DOHH2 (cell line): ENCODE results near the gene ZCCHC9.
"Not testable (repeated sequence)": the region's sequence is repeated elsewhere in the genome, so short reads cannot be mapped to it uniquely, and the experiment has no call there.

ENCODE experiments used
- H3F3A ChIP-seq: fragments of 200-600 bp; sonication (generic), shearing (Covaris generic); 2 replicates; pipeline ENCODE4 v1.6.0; 2016; ENCODE audit warnings: antibody characterized with exemption, mild to moderate bottlenecking; ENCODE audit not compliant: control insufficient read depth, insufficient read depth
- H3K27ac ChIP-seq: fragments of 200-600 bp; sonication (generic); 2 replicates; pipeline ENCODE4 v1.5.1; 2014; ENCODE audit warnings: low read depth, mild to moderate bottlenecking, low read length, moderate library complexity
- H3K27me3 ChIP-seq: fragments of 200-600 bp; sonication (generic); 2 replicates; pipeline ENCODE4 v1.6.1; 2014; ENCODE audit warnings: mild to moderate bottlenecking, low read length, mixed read lengths; ENCODE audit not compliant: control insufficient read depth
- H3K36me3 ChIP-seq: fragments of 200-600 bp; sonication (generic); 2 replicates; pipeline ENCODE4 v1.6.1; 2014; ENCODE audit warnings: mild to moderate bottlenecking, low read length, moderate library complexity, mixed read lengths; ENCODE audit not compliant: control insufficient read depth
- H3K4me1 ChIP-seq: fragments of 200-600 bp; sonication (generic); 2 replicates; pipeline ENCODE4 v1.6.1; 2014; ENCODE audit warnings: mild to moderate bottlenecking, low read length, mixed read lengths; ENCODE audit not compliant: control insufficient read depth
- H3K4me2 ChIP-seq: fragments of 200-600 bp; sonication (generic); 2 replicates; pipeline ENCODE4 v1.6.0; 2014; ENCODE audit warnings: mild to moderate bottlenecking, low read length, moderate library complexity
- H3K4me3 ChIP-seq: fragments of 200-600 bp; sonication (generic); 2 replicates; pipeline ENCODE4 v1.5.1; 2014; ENCODE audit warnings: mild to moderate bottlenecking, low read length, mixed read lengths
- H3K79me2 ChIP-seq: fragments of 200-600 bp; sonication (generic); 2 replicates; pipeline ENCODE4 v1.6.1; 2014; ENCODE audit warnings: mild to moderate bottlenecking, low read length, mixed read lengths; ENCODE audit not compliant: control insufficient read depth
- H3K9me2 ChIP-seq: fragments of 200-600 bp; sonication (generic); replicated peaks from 2 replicates; pipeline ENCODE4 v1.6.1; 2014; ENCODE audit warnings: mild to moderate bottlenecking, low read length, mixed read lengths; ENCODE audit not compliant: control insufficient read depth
- H3K9me3 ChIP-seq: fragments of 200-600 bp; sonication (generic); 2 replicates; pipeline ENCODE4 v1.6.1; 2014; ENCODE audit warnings: antibody characterized with exemption, low read length, mixed read lengths; ENCODE audit not compliant: control insufficient read depth, insufficient read depth
- H4K20me1 ChIP-seq: fragments of 200-600 bp; sonication (generic); 2 replicates; pipeline ENCODE4 v1.6.0; 2014; ENCODE audit warnings: low read depth, mild to moderate bottlenecking, antibody characterized with exemption, low read length, moderate library complexity; ENCODE audit not compliant: control insufficient read depth, insufficient read depth
- EZH2phosphoT487 ChIP-seq: fragments of 200-600 bp; sonication (generic); IDR thresholded peaks from 2 replicates; pipeline ENCODE4 v1.6.1; 2017; ENCODE audit warnings: borderline replicate concordance, mild to moderate bottlenecking, antibody characterized with exemption, low read length, moderate library complexity, mixed read lengths
- TF ChIP-seq, protein P1 (sequence below): fragments of 200-600 bp; sonication (generic); IDR thresholded peaks from one replicate; pipeline ENCODE4 v1.5.1; 2014; ENCODE audit warnings: antibody characterized with exemption, mild to moderate bottlenecking, low read depth, low read length; ENCODE audit not compliant: poor library complexity, severe bottlenecking

ZCCHC9 gene

DNA sequence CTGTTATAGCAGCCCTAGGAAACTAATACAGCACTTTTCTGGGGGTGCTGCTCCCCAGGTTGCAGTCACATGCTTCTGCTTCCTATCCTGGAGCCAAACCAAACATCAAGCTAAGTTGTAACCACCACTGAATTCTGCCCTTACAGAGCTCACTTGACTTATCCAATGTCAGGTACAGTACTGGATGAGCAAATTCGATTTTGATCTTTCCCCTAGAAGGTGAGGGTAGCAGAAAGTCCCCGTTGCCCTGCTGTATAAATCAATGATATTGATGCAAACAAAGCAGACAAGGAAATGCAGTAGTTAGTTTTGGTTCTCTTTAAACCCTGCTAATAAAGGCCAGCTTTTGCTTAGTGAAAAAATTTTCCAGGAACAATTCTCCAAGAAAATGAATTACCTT is 36.4 kb downstream of the ZCCHC9 start:
- H3K79me2 ChIP-seq: no peaks in the 10 kb centered on the region
- no peaks in the 10 kb centered on the region for H3K36me3 ChIP-seq
- no peaks in the 10 kb centered on the region for H3K27me3 ChIP-seq
- no peak overlapping the region for H3K4me2 ChIP-seq
- H4K20me1 ChIP-seq: no peaks in the 10 kb centered on the region
- no peaks in the 10 kb centered on the region for H3K9me2 ChIP-seq
- no peak overlapping the region for H3K27ac ChIP-seq
- TF ChIP-seq EZH2phosphoT487: no peak
- TF ChIP-seq, protein P1, sequence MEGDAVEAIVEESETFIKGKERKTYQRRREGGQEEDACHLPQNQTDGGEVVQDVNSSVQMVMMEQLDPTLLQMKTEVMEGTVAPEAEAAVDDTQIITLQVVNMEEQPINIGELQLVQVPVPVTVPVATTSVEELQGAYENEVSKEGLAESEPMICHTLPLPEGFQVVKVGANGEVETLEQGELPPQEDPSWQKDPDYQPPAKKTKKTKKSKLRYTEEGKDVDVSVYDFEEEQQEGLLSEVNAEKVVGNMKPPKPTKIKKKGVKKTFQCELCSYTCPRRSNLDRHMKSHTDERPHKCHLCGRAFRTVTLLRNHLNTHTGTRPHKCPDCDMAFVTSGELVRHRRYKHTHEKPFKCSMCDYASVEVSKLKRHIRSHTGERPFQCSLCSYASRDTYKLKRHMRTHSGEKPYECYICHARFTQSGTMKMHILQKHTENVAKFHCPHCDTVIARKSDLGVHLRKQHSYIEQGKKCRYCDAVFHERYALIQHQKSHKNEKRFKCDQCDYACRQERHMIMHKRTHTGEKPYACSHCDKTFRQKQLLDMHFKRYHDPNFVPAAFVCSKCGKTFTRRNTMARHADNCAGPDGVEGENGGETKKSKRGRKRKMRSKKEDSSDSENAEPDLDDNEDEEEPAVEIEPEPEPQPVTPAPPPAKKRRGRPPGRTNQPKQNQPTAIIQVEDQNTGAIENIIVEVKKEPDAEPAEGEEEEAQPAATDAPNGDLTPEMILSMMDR: no peak
- no peaks in the 10 kb centered on the region for H3K4me1 ChIP-seq
- no peak overlapping the region for H3K4me3 ChIP-seq
- H3F3A ChIP-seq: no peaks in the 10 kb centered on the region
- H3K9me3 ChIP-seq: no peaks in the 10 kb centered on the region

GRCh38 chr5:81338213-81338612 is 36.8 kb downstream of the ZCCHC9 start:
- H3K27ac ChIP-seq, H3K36me3 ChIP-seq, H3K4me2 ChIP-seq, H3K27me3 ChIP-seq, H3F3A ChIP-seq, H3K79me2 ChIP-seq, H4K20me1 ChIP-seq, H3K9me3 ChIP-seq, H3K4me1 ChIP-seq, H3K4me3 ChIP-seq, H3K9me2 ChIP-seq: not testable (repeated sequence)

- H3K27me3 ChIP-seq: no peaks in the 10 kb centered on the region
- H3F3A ChIP-seq: no peaks in the 10 kb centered on the region
- TF ChIP-seq, protein P1: no peak
- no peak for TF ChIP-seq EZH2phosphoT487
Measured at GRCh38 chr5:81344736-81345135, 43.3 kb downstream of the ZCCHC9 start.

GRCh38 chr5:81345411-81346003 is 44.1 kb downstream of the ZCCHC9 start:
- H3K79me2 ChIP-seq: no peaks in the 10 kb centered on the region
- no peak overlapping the region for H3K4me2 ChIP-seq
- TF ChIP-seq EZH2phosphoT487: no peak
- TF ChIP-seq, protein P1: no peak
- H3K4me3 ChIP-seq: no peak overlapping the region
- no peaks in the 10 kb centered on the region for H3K4me1 ChIP-seq
- no peaks in the 10 kb centered on the region for H3K9me2 ChIP-seq
- H3K9me3 ChIP-seq: no peaks in the 10 kb centered on the region
- H3F3A ChIP-seq: no peaks in the 10 kb centered on the region
- H4K20me1 ChIP-seq: no peaks in the 10 kb centered on the region
- no peaks in the 10 kb centered on the region for H3K27me3 ChIP-seq
- no peak overlapping the region for H3K27ac ChIP-seq
- no peaks in the 10 kb centered on the region for H3K36me3 ChIP-seq

More at GRCh38 chr5:81344736-81345135, 43.3 kb downstream of the ZCCHC9 start:
- H3K4me2 ChIP-seq: no peak overlapping the region
- no peaks in the 10 kb centered on the region for H3K9me3 ChIP-seq
- H3K27ac ChIP-seq: no peak overlapping the region
- H3K4me3 ChIP-seq: no peak overlapping the region
- H3K4me1 ChIP-seq: no peaks in the 10 kb centered on the region
- H3K9me2 ChIP-seq: no peaks in the 10 kb centered on the region
- H3K79me2 ChIP-seq: no peaks in the 10 kb centered on the region
- H4K20me1 ChIP-seq: no peaks in the 10 kb centered on the region
- H3K36me3 ChIP-seq: no peaks in the 10 kb centered on the region
